CD14-positive monocyte (primary cell): Measurements from ENCODE around the gene MDP1. TPM values are rescaled to one million over a fixed set of nuclear protein-coding genes. Genes with fewer than 3 reads are reported as not detected.
A peak's percentile ranks its signal among the peaks of the same experiment; 100 is the strongest.

Source experiments
- DNase-seq, 3 donors: peaks; one replicate each; pipeline ENCODE4 v3.0.0-alpha.2; 2011 to 2022
- H2AFZ ChIP-seq: 2 replicates; pipeline ENCODE4 v1.6.0; 2012; ENCODE audit warnings: mild to moderate bottlenecking, low read depth, low read length, inconsistent platforms; ENCODE audit not compliant: insufficient read depth, poor library complexity, severe bottlenecking
- H3K27ac ChIP-seq, 2 donors: 1 replicate in 1 of 2; 2 replicates in 1 of 2; pipeline ENCODE4 v1.5.1; 2012 to 2013; ENCODE audit warnings: low read length in 2 of 2, control low read depth in 1 of 2, inconsistent platforms in 1 of 2, low read depth in 1 of 2, mild to moderate bottlenecking in 1 of 2
- H3K27me3 ChIP-seq, 2 donors: one replicate each; pipeline versions ENCODE4 v1.6.0 to v1.6.1; 2011 to 2013; ENCODE audit warnings: low read length in 2 of 2; ENCODE audit not compliant: control insufficient read depth in 2 of 2, insufficient read depth in 2 of 2
- H3K36me3 ChIP-seq, 2 donors: replicated peaks in 1 of 2; 1 replicate in 1 of 2; 2 replicates in 1 of 2; pipeline versions ENCODE4 v1.5.1 to v1.6.1; 2012 to 2013; ENCODE audit warnings: low read length in 2 of 2, control low read depth in 1 of 2, inconsistent platforms in 1 of 2, mild to moderate bottlenecking in 1 of 2; ENCODE audit not compliant: insufficient read depth in 2 of 2, control insufficient read depth in 1 of 2
- H3K4me1 ChIP-seq, 2 donors: 1 replicate in 1 of 2; 2 replicates in 1 of 2; pipeline versions ENCODE4 v1.5.1 to v1.6.1; 2012 to 2013; ENCODE audit warnings: low read length in 2 of 2, control low read depth in 1 of 2, inconsistent platforms in 1 of 2, mild to moderate bottlenecking in 1 of 2, moderate library complexity in 1 of 2; ENCODE audit not compliant: insufficient read depth in 2 of 2, control insufficient read depth in 1 of 2
- H3K4me2 ChIP-seq: replicated peaks from 2 replicates; pipeline ENCODE3; 2012; ENCODE audit warnings: low read length, moderate library complexity, mild to moderate bottlenecking; ENCODE audit not compliant: poor library complexity, severe bottlenecking; ENCODE audit errors: extremely low read depth
- H3K4me3 ChIP-seq, 3 experiments: fragments of 200-600 bp in 1 of 3; sonication (generic) in 1 of 3; replicated peaks in 1 of 3; 1 replicate in 2 of 3; 2 replicates in 1 of 3; pipeline ENCODE4 v1.5.1; 2011 to 2013; ENCODE audit warnings: low read length in 3 of 3, mild to moderate bottlenecking in 3 of 3, control low read depth in 2 of 3, low read depth in 2 of 3, inconsistent platforms in 1 of 3, moderate library complexity in 1 of 3
- H3K79me2 ChIP-seq: 2 replicates; pipeline ENCODE4 v1.6.0; 2012; ENCODE audit warnings: mild to moderate bottlenecking, control low read depth, inconsistent platforms, low read length, moderate library complexity; ENCODE audit not compliant: insufficient read depth
- H3K9ac ChIP-seq: 2 replicates; pipeline ENCODE4 v1.6.0; 2017; ENCODE audit warnings: low read length, mild to moderate bottlenecking; ENCODE audit not compliant: insufficient read depth, poor library complexity, severe bottlenecking
- H3K9me3 ChIP-seq, 2 donors: replicated peaks in 1 of 2; 1 replicate in 1 of 2; 2 replicates in 1 of 2; pipeline versions ENCODE4 v1.5.1 to v1.6.1; 2012 to 2013; ENCODE audit warnings: low read length in 2 of 2, control low read depth in 1 of 2; ENCODE audit not compliant: control insufficient read depth in 1 of 2, insufficient read depth in 1 of 2
- H4K20me1 ChIP-seq: 2 replicates; pipeline ENCODE4 v1.6.0; 2012; ENCODE audit warnings: mild to moderate bottlenecking, low read length, control low read depth, moderate library complexity; ENCODE audit not compliant: insufficient read depth
- H3K27ac Mint-ChIP-seq, 7 donors: one replicate each; pipeline ENCODE4 v1.8.0; 2020; ENCODE audit warnings: mild to moderate bottlenecking in 7 of 7, mixed read lengths in 7 of 7, moderate library complexity in 6 of 7, inconsistent platforms in 2 of 7
- H3K27me3 Mint-ChIP-seq, 3 donors: one replicate each; pipeline ENCODE4 v1.8.0; 2021 to 2022; ENCODE audit warnings: low read depth in 3 of 3, mild to moderate bottlenecking in 3 of 3, mixed read lengths in 3 of 3, moderate library complexity in 3 of 3, inconsistent platforms in 1 of 3
- H3K36me3 Mint-ChIP-seq, 2 donors: one replicate each; pipeline ENCODE4 v1.8.0; 2020; ENCODE audit warnings: mixed read lengths in 2 of 2, inconsistent platforms in 1 of 2, mild to moderate bottlenecking in 1 of 2
- H3K4me1 Mint-ChIP-seq: one replicate; pipeline ENCODE4 v1.8.0; 2020; ENCODE audit warnings: mild to moderate bottlenecking, mixed read lengths
- H3K4me3 Mint-ChIP-seq, 2 donors: one replicate each; pipeline ENCODE4 v1.8.0; 2020; ENCODE audit warnings: mild to moderate bottlenecking in 2 of 2, mixed read lengths in 2 of 2, moderate library complexity in 1 of 2
- H3K9me3 Mint-ChIP-seq, 7 donors: one replicate each; pipeline ENCODE4 v1.8.0; 2020 to 2022; ENCODE audit warnings: mixed read lengths in 7 of 7, mild to moderate bottlenecking in 6 of 7, moderate library complexity in 6 of 7, inconsistent platforms in 2 of 7
- WGBS: methylation state at CpG from one replicate; pipeline ENCODE4 v1.1.5; 2013; ENCODE audit warnings: missing lambda C conversion rate; ENCODE audit not compliant: insufficient coverage; 5-methylcytosine and 5-hydroxymethylcytosine counted together
- intact Hi-C, 2 donors: fragments of 100-400 bp; cut with micrococcal nuclease; formaldehyde crosslinking; loops; one replicate each; pipeline versions ENCODE4 v1.15.0 to v1.15.1; 2023
- polyA plus RNA-seq, 3 donors: library from polyadenylated mRNA; depleted of rRNA in 1 of 3; unstranded in 2 of 3; stranded (reverse) in 1 of 3; fragments of 300-500 nt in 2 of 3; fragments of >200 nt in 1 of 3; fragmentation: Illumina TruSeq in 2 of 3; gene quantifications; 1 replicate in 2 of 3; 2 replicates in 1 of 3; pipeline ENCODE4 v1.2.3, GENCODE V29; 2012 to 2021
- TF ChIP-seq, protein P1 (sequence below): fragments of 200-600 bp; IDR thresholded peaks from one replicate; pipeline ENCODE4 v1.8.0; 2022; ENCODE audit warnings: antibody characterized with exemption, mild to moderate bottlenecking

Gene MDP1
- polyA plus RNA-seq, 3 donors = 17.5 to 49.6 (median 37.5) TPM

DNA sequence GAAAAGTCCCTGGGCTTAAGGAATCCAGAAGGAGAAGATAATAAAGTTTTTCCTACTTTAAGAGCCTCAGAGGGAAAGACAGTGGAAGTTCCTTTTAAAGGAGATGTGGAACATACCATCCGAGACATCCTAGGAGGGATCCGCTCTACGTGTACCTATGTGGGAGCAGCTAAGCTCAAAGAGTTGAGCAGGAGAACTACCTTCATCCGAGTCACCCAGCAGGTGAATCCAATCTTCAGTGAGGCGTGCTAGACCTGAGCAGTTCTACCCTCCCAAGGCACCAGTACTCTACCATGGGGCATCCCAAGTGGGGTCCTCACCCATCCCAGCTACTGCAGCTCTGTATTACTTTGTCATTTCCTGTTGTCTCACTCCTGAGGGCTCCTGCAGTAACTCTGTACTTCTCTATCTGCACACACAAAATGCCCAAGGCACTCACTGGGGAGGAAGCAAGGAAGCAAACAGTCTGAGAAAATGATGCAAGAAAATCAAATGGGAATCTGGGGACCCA, 22.7 kb upstream of the MDP1 start:
- no peak overlapping the region for H3K4me3 Mint-ChIP-seq
- H3K9ac ChIP-seq = no peak overlapping the region
- no peak overlapping the region for H2AFZ ChIP-seq
- intact Hi-C loops = loop anchor here in 1 of 2 donors (10.0 kb wide), 1 partner anchor 104 kb away; the partner anchor contains the start of genes FITM1 and PSME1
- H3K79me2 ChIP-seq = peaks cover 72% of the 10 kb centered on the region
- no peak for DNase-seq
- H4K20me1 ChIP-seq = peaks cover 77% of the 10 kb centered on the region
- no peaks in the 10 kb centered on the region for H3K9me3 Mint-ChIP-seq
- peak overlapping the region in 1 of 2 donors; percentile 45 for H3K27ac ChIP-seq
- 89% methylated on average over 5 of the region's 5 CpGs for WGBS
- H3K27me3 Mint-ChIP-seq = no peaks in the 10 kb centered on the region
- peaks cover 69% of the 10 kb centered on the region for H3K4me1 Mint-ChIP-seq
- H3K27me3 ChIP-seq = no peaks in the 10 kb centered on the region
- H3K4me3 ChIP-seq = no peak overlapping the region
- H3K27ac Mint-ChIP-seq = peak overlapping the region in 4 of 7 donors; percentile 67 to 80 (median 71)
- no peak overlapping the region for H3K4me2 ChIP-seq
- no peaks in the 10 kb centered on the region for H3K9me3 ChIP-seq
- peaks cover 66 to 69% of the 10 kb centered on the region in 2 donors for H3K36me3 Mint-ChIP-seq
- TF ChIP-seq, protein P1, sequence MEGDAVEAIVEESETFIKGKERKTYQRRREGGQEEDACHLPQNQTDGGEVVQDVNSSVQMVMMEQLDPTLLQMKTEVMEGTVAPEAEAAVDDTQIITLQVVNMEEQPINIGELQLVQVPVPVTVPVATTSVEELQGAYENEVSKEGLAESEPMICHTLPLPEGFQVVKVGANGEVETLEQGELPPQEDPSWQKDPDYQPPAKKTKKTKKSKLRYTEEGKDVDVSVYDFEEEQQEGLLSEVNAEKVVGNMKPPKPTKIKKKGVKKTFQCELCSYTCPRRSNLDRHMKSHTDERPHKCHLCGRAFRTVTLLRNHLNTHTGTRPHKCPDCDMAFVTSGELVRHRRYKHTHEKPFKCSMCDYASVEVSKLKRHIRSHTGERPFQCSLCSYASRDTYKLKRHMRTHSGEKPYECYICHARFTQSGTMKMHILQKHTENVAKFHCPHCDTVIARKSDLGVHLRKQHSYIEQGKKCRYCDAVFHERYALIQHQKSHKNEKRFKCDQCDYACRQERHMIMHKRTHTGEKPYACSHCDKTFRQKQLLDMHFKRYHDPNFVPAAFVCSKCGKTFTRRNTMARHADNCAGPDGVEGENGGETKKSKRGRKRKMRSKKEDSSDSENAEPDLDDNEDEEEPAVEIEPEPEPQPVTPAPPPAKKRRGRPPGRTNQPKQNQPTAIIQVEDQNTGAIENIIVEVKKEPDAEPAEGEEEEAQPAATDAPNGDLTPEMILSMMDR = no peak
- peaks cover 56 to 75% of the 10 kb centered on the region in 2 donors for H3K36me3 ChIP-seq
- H3K4me1 ChIP-seq = peaks cover 47 to 62% of the 10 kb centered on the region in 2 donors

DNA sequence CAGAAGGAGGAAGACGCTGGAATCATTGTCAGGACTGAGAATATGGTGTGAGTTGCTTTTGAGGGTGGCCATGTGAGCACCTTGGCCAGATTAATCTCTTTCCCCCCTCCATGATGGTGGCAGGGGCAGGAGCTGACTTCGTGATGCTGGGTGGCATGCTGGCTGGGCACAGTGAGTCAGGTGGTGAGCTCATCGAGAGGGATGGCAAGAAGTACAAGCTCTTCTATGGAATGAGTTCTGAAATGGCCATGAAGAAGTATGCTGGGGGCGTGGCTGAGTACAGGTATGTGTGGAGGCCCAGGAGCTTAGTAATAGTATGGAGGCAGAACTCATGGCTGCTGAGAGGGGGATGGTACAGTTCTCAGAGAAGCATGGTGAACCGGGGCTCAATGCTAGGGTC, 22.3 kb upstream of the MDP1 start:
- Histone ChIP-seq H4K20me1 (peaks cover 77% of the 10 kb centered on the region), H3K36me3 (peaks cover 56 to 75% of the 10 kb centered on the region in 2 donors), H3K4me3 (no peak overlapping the region), H3K9me3 (no peaks in the 10 kb centered on the region), H3K27me3 (no peaks in the 10 kb centered on the region), H2AFZ (no peak overlapping the region), H3K79me2 (peaks cover 77% of the 10 kb centered on the region), H3K9ac (no peak overlapping the region), H3K4me1 (peaks cover 47 to 62% of the 10 kb centered on the region in 2 donors), H3K4me2 (no peak overlapping the region), H3K27ac (peak overlapping the region in 1 of 2 donors; percentile 45)
- H3K4me3 Mint-ChIP-seq = no peak overlapping the region
- H3K27me3 Mint-ChIP-seq = no peaks in the 10 kb centered on the region
- no peaks in the 10 kb centered on the region for H3K9me3 Mint-ChIP-seq
- intact Hi-C loops = loop anchor here in 1 of 2 donors (10.0 kb wide), 1 partner anchor 103 kb away; the partner anchor contains the start of genes FITM1 and PSME1
- DNase-seq = no peak
- TF ChIP-seq, protein P1 = no peak
- peaks cover 66 to 69% of the 10 kb centered on the region in 2 donors for H3K36me3 Mint-ChIP-seq
- H3K4me1 Mint-ChIP-seq = peaks cover 69% of the 10 kb centered on the region
- peak overlapping the region in 5 of 7 donors; percentile 52 to 77 (median 67) for H3K27ac Mint-ChIP-seq
- 90% methylated on average over 2 of the region's 5 CpGs for WGBS
